NCI-H82 treated with DMSO at 0.1 percent for 48 hours (cell line): ENCODE results near the gene SGCD.

Source experiments
- DNase-seq: peaks from one replicate; lab custom pipeline; 2025; ENCODE audit not compliant: unreplicated experiment; lab: John Stamatoyannopoulos, UW

SGCD gene

DNA sequence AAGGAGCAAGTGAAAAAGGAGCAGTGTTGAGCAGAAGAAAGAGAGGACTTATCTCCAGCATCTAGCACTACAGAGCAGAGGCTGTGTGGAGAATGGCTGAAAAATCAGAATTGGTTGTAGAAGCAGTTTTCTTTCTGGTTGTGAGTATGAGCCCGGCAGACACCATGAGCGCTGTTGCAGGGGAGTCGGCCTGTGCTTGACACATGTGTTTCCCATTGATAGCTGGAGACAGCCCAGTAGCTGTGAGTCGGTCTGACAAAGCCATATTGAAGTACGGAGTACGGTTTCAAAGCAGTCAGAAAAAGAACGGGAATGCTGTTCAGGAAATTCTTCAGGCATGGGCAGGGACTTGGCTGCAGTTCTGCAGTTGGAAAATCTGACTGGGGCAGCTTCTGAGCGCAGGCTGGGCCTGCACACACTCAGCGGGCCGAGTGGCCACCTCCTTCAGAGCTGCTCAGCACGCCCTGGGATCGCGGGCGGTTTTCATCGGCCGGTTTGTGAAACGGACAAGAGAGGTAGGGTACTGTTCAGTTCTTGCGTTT is at the start of gene SGCD:
Gene SGCD (plus strand): TSS at position 447 of the 542 bp plus-strand sequence.
- DNase-seq: no peak

DNA sequence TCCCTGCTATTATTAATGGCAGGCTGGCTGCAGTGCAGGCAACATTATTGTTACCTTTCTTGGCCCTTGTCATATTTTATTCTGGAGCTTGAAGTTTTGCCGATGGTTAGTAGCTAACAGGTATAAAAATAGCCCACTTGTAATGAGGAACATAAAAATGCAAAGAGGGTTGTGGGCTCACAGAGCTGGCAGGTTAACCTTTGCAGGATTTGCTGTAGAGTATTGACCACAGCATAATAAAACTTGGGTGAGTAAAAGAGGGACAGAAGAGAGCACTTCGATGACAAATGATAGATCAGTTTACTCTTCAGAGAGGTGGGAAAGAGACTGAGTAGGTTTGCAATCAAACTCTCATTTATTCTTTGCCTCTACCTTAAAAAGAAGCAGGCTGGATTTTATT is 49.7 kb upstream of the SGCD start:
- no peak for DNase-seq

DNA sequence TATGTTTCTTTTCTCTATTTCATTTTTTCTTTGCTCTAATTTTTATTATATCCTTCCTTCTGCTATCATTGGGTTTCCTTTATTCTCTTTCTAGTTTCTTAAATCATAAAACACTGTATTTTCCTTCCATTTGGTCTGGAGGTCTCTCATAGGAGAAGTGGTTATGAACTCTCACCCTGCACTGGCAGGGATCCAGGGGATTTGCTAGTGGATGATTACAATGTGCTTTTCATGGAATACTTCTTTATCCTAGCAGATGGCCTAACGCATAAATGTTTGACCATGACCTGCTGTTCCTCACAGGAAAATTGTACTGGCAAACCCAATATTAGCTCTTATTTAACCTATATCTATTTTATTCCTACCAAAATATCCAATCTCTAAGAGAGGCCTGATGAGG is 31.5 kb upstream of the SGCD start:
- DNase-seq: peak; percentile 54

DNA sequence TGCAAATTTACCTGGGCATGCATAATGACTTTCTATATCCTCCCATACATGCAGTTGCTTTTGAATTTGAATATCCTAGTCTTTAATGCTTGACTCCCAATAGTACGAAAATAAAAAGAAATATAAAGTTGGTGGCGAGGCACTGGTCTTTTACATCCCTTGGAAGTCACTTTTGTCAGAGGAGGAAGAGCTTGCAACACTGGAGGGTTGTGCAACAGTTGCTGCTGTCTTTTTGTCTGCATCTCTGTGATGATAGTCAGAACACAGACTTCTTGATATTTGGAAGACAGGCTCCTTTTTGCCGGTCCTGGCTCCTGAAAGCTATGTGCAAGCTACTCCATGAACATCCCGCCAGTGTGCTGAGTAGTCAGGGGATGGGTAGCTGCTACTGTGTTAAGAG is 16.8 kb upstream of the SGCD start:
- no peak for DNase-seq

DNA sequence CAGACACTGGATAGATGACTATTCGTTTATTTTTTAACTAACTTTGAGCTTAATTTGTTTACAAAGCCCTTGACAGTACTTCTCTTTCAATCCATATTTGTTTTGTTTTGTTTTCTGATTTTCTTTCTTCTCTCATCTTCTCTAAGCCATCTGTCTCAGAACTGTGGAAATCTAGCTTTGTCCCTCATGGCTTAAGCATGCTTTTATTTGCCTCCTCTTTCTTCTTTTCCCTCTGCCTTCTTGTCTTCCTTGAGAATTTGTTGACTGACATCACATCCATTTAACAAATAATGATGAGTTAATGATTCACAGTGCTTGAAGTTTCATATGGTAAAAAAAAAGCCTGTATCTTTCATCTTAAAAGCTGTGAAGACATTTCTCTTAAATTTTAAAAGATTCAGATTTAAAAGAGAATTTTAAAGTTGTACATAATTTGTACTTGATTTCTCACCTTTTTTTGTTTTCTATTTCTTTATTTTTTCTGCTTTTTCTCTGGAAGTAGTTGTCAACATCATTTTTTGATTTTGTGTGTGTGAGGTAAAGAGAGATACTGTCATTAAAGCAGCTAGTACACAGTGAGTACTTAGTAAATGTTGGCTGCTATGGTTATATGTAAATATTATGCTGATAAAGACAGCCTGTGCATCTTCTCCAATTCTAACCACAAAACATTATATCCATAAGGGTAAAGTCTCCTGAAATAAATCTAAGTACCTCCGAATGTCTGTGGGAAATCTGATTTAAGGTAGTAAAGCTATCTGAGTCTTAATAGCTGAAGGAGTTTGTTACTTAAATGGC is 13.9 kb upstream of the SGCD start:
- DNase-seq: no peak

DNA sequence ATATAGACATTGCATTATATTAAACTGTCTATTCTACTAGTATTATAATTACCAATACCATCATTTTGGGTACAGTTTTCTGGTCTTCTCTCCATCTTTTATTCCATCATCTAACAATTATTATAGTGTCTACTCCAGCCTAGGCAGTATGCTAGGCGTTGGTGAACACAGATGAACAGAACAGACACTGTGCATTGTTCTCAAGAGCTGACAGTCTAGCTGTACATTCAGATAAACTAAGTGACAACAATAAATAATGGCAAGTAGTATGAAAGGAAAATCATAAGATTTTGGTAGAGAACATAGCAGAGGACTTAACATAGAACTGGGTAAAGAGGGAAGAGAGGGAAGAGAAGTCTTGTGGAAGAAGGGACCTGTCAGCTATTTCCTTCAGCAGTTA is 12.5 kb upstream of the SGCD start:
- DNase-seq: no peak

DNA sequence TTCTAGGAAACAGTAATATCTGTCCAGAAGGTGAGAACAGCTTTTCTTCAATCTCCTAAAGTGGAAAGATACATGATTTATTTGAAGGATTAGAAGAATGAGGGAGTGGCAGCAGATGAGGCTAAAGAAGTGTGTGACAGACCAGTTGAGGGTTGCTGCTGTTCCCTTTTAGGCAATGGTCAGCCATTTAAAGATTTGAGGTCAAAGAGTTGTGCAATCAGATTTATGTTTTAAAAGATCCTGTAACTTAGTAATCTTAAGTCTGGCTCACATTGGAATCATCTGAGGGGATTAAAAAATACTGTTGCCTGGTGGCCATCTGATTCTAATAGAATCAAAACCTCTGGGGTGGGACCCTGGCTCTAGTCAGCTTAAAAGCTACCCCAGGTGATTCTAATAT is 4.3 kb upstream of the SGCD start:
- peak; percentile 89 for DNase-seq

DNA sequence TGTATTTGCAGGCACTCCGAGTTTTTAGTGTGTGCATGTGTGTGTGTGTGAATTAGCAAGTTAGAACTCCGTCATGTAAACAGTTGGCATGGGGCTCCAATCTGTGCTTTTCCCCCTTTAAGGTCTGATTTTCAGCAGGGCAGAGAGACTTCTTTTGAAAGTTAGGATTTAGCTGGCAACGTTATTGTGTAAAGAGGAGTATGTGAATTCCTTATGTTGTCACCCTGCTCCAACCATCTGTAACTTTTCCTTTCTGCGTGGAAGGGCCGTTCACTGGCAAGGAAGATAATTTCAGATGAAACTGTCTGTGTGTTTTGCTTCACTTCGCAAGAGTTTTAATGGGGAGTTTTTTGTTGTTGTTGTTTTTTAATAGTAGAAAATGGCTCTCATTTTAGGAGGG is 332 bp downstream of the SGCD start:
- no peak for DNase-seq

DNA sequence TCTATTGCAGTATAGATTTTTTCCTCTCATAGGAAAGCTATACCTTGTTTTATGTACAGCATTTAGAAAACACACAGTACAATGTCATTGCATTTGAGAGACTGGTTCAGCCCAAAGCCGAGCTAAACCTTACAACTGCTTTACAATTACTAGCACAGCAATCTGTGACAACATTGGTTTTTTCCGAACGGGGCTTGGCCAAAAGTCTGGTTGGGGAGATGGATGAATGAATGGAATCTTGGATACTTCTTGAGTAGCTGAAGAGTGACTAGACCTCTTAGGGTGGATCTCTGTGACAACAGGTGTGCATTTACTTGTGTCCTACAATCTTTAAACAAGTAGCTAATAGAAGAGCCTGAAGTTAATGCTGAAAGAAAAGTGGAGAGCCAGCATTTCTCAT is 1.2 kb downstream of the SGCD start:
- no peak for DNase-seq

DNA sequence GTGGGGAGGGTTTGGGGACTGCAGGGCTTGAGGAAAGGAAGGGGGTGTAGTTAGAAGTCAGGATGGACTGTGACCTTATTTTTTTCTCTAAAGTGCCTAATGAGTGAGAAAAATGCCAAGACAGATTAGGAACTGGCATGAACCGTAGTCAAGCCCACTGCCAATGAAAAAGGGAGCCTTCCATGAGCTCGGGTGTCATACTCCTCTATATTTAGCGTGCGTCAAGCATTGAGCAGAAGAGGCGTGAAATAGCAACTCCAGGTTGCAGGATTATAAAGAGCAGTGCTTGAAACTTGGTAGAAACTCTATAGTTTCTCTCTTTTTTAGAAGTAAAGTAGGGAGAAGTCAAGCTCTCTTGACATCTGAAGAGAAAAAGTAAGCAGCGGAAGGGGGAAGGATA is 1.8 kb downstream of the SGCD start:
- no peak for DNase-seq

DNA sequence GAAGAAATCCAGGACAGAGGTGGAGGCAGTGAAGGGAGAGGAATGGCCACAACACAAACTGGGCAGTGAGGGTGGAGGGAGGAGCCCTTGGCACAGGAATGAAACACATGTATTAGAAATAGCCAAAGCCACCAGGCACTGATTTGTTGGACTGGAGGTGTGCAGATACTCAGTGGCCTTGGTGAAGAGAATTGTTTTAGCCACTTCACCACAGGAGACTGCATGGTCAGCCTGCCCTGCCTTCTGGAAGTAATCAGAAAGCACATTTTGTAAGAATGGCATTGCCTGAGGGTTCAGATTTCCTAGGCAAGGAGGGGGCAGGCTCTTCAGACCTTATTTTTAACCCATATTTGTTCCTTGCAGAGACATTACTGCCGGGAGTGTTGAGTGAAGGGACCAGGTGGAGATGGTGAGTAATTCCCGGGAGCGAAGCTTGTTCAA is 2.2 kb downstream of the SGCD start:
- DNase-seq: no peak

DNA sequence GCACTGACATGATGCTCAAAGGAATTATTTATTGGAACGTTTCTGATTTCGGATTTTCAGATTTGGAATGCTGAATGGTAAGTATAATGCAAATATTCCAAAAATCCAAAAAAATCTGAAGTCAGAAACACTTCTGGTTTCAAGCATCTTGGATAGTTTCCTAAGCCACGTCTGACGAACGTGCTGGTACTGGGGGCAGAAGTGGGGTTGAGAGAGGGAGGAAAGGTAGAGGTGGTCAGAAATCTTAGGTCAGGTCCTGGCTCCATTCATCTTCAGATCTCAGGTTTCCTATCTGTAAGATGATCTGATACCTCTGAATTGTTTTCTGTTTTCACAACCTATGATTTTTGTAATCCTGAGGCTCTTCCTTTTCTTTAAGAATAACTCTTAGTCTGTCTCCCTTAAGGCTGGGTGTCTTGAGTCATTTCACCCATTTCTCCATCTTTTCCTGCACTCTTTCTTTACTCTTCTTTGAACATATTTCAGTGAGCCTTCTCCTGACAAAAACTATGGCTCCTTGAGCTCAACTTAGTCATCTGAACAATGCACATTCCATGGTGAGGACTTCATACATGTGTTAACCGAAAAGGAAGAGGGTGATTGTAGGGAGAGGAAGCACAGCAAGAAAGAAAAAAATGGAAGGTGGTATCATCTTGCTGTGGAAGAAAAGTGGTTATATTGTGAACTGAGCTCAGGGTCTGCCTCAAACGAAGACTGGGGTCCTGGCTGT is 3.3 kb downstream of the SGCD start:
- DNase-seq: no peak

DNA sequence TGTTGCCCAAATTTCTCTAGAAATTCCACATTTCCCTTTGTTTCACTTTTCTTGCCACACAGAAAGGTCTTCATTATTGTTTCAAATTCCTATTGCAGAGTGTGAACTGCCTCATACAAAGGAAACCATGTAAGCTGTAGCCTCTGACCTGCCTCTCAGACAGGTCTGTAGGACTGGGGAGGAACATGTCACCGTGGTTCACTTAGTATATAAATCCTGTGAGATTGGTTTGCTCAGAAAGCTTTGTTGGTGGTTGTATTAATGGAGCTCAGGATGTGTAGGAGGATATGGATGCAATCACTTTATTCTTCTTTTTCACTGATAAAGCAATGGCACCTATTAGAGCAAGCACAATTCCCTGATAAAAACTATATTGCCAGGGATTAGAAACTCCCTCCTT is 4.2 kb downstream of the SGCD start:
- DNase-seq: no peak

DNA sequence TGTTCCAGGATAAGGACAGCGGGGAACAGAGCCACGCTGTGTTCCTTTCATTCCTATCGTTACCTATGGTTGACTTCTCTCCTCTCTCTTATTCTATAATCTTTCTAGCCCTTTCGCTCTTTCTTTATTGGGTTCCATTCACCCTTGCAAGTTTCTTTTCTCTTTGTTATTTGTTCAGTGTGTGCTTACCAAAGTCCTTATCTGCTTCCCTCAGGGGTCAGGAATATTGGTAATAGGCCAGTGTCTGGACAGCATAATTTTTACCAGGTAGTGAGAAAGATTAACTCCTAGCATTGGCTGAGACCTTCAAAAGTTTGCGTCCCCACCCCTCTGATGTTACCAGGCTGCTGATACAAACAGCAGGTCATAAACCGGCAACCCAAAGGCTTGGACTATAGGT is 4.9 kb downstream of the SGCD start:
- DNase-seq: no peak

DNA sequence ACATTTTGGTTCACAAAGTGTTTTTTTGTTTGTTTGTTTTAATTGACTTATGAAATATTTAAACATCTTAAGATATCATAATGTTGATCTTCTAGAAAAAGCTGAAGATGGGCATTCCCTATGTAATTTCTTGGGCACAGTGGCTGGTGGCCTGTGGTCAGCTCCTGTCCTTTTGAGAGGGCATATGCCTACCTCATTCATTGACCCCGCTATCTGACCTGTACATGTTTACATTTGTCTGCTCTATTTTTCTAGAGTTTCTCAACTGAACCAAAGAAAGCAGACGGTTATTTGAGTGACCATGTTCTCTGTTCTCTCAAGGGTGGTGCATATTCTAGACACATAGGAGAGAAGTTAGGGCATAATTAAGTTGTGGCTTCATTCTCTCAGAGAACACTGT is 5.3 kb downstream of the SGCD start:
- DNase-seq: no peak

DNA sequence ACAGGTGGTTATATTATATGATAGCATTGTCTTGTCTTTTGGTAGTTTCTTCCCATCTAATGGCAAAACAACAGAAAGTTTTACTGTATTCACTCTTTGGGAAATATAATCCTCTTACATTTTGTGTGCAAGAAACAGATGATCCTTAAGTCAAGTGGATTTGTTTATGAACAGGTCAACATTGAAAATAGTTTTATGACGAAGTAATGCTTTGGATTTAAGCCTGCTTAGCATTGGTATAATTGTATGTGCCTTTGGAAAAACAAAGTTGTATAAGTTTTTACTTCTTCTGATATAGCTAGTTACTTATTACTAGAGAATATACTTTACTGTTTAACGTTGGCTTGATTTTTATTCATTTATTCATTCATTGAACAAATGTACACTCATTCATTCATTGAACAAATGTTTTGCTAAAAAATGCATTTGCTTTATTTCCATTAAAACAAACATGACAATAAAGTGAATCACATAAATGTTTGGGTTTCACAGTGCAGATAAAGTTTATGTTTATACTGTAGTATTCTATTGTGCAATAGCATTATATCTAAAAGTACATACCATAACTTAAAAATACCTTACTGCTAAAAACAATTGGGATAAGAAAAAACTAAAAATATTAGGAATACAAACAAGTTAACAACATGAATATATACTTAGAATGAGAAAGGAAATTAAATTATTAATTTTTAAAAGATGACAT is 12.3 kb downstream of the SGCD start:
- no peak for DNase-seq

DNA sequence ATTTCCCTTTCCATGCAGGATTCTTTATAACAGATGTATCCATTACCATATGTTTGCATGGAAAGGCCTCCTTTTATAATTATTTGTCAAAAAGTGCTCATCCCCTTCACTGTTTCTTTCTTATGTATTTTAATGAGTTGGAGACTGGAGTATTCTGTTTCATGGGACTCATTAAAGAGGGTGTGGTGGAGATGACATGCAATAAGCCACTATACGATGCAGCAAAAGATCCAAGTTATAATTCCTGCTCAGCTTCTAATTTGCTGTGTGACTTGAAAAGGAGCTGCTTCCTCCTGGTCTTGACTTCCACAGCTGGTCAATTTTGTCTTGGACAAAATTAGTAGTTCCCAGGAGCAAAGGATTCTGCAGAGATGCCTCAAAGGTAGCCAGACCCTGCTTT is 13.9 kb downstream of the SGCD start:
- DNase-seq: no peak

DNA sequence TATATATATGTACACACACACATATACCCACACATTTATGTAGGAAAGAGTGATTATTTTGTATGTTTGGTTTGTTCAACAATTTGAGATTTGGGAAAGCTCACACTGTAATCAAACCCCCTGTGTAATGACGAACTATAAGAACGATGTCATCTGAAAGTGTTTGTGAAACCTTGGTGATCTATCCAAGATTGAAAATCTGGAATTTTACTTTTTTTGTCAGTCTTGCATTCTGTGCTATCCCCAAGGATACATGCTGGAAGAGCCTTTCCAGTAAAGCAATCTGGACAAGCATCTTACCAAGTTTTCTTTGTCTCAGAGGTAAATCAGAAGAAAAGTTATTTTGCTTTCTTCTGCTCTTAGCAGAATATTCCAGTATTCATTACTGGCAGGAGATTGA is 23.3 kb downstream of the SGCD start:
- no peak for DNase-seq

DNA sequence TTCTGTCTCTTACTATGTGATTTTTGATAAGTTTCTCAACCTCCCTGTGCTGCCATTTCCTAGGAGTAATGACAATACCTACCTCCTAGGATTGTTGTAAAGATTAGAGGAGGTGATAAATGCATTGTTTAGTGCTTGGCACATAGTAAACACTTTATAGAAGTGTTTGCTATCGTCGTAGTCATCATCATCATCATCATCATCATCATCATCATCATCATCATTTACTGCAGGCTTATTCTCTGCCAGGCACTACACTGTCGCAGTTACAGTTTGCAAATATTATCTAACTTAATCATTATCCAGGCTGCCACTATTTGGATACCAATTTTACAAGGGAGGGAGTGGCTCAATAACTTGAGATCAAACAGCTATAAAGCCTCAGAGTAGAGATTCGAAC is 24.5 kb downstream of the SGCD start:
- DNase-seq: no peak

DNA sequence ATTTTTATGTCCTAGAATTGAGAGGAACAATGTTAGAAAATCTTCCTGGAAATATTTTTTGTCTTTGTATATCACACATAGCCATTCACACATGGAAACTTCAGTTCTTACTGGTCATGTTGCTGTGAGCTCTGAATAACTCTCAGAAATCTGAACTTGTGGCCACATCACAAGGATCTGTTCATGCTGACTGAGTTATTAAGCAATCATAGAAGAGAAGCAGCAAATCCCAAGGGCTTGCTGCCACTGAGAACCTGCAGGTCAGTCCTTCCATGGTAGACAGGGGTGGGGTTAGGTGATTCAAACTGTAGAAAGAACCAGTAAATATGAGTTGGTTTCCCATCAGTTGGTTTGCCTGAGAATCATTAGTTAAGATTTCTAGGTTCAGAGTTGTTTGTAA is 27.6 kb downstream of the SGCD start:
- DNase-seq: no peak

DNA sequence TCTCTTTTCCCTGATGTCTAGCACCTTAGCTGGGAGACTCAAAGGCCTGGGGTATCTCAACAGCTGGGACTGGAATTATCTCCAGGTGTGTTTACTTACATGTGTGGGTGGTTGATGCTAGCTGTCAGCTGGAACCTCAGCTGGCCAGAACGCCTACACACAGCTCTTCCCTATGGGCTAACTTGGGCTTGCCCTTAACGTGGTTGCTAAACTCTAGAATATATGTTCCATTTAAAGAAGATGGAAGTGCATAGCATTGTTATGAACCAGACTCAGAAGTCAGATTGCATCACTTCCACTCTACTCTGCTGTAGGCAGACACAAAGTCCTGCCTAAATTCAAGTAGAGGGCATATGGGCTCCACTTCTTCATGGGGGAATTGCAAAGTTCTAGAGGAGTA is 29.3 kb downstream of the SGCD start:
- no peak for DNase-seq

DNA sequence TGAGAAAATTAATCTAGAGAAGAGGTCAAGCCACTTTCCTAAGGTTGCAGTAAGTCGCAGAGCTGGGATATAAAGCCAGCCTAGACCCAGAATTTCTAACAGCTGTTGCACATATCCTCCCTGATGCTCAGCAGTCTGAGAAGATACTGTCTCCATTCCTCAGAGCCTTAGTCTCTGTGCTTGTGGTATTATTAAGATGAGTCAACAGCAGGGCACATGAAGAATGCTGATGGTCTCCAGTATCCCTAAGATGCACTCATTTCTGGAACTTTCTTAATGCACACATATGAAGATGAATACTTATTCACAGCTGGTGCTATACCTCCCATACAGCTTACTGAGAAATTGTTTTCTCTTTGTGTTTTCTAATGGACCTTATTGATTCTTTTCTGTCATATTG is 32.5 kb downstream of the SGCD start:
- peak; percentile 29 for DNase-seq
